Measurements from ENCODE around the gene SLC2A11.

The SLC2A11 gene

GRCh38 chr22:23818541-23818940 is 39.1 kb upstream of the SLC2A11 start:
- Mint-ChIP-seq H3K36me3 (ENCODE audit: low read depth) (peaks cover 88% of the 10 kb centered on the region), H3K27me3 (ENCODE audit: low read depth, poor library complexity) (no peaks in the 10 kb centered on the region)

GRCh38 chr22:23820748-23821211 is 36.9 kb upstream of the SLC2A11 start:
- no peak for DNase-seq
- peak overlapping the region; percentile 87 for H3K27ac Mint-ChIP-seq
- H3K36me3 Mint-ChIP-seq (ENCODE audit: low read depth): peaks cover 85% of the 10 kb centered on the region
- peaks cover 11% of the 10 kb centered on the region for H3K4me1 Mint-ChIP-seq
- no peak overlapping the region for H3K4me3 Mint-ChIP-seq
- TF ChIP-seq, protein P1, sequence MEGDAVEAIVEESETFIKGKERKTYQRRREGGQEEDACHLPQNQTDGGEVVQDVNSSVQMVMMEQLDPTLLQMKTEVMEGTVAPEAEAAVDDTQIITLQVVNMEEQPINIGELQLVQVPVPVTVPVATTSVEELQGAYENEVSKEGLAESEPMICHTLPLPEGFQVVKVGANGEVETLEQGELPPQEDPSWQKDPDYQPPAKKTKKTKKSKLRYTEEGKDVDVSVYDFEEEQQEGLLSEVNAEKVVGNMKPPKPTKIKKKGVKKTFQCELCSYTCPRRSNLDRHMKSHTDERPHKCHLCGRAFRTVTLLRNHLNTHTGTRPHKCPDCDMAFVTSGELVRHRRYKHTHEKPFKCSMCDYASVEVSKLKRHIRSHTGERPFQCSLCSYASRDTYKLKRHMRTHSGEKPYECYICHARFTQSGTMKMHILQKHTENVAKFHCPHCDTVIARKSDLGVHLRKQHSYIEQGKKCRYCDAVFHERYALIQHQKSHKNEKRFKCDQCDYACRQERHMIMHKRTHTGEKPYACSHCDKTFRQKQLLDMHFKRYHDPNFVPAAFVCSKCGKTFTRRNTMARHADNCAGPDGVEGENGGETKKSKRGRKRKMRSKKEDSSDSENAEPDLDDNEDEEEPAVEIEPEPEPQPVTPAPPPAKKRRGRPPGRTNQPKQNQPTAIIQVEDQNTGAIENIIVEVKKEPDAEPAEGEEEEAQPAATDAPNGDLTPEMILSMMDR (IDR thresholded peaks at IDR 0.05): no peak
- no peaks in the 10 kb centered on the region for H3K9me3 Mint-ChIP-seq
- no peaks in the 10 kb centered on the region for H3K27me3 Mint-ChIP-seq (ENCODE audit: low read depth, poor library complexity)

More at GRCh38 chr22:23818541-23818940, 39.1 kb upstream of the SLC2A11 start:
- TF ChIP-seq, protein P1 (IDR thresholded peaks at IDR 0.05): no peak
- Mint-ChIP-seq H3K27ac (no peak overlapping the region), H3K9me3 (no peaks in the 10 kb centered on the region), H3K4me3 (no peak overlapping the region), H3K4me1 (no peaks in the 10 kb centered on the region)
- DNase-seq: no peak

GRCh38 chr22:23822101-23822671 is 35.5 kb upstream of the SLC2A11 start:
- Mint-ChIP-seq H3K9me3 (no peaks in the 10 kb centered on the region), H3K4me3 (no peak overlapping the region), H3K4me1 (peaks cover 25% of the 10 kb centered on the region), H3K27ac (peak overlapping the region; percentile 64), H3K36me3 (ENCODE audit: low read depth) (peaks cover 80% of the 10 kb centered on the region), H3K27me3 (ENCODE audit: low read depth, poor library complexity) (no peaks in the 10 kb centered on the region)
- TF ChIP-seq, protein P1 (IDR thresholded peaks at IDR 0.05): no peak
- DNase-seq: no peak

- Mint-ChIP-seq H3K27me3 (ENCODE audit: low read depth, poor library complexity) (no peaks in the 10 kb centered on the region), H3K4me1 (peaks cover 30% of the 10 kb centered on the region), H3K36me3 (ENCODE audit: low read depth) (peaks cover 76% of the 10 kb centered on the region), H3K27ac (peak overlapping the region; percentile 69), H3K4me3 (no peak overlapping the region), H3K9me3 (no peaks in the 10 kb centered on the region)
- DNase-seq: no peak
- TF ChIP-seq, protein P1 (IDR thresholded peaks at IDR 0.05): no peak
Observed at GRCh38 chr22:23823331-23823791, 34.3 kb upstream of the SLC2A11 start.

GRCh38 chr22:23824476-23825245 is 33.0 kb upstream of the SLC2A11 start:
- H3K27ac Mint-ChIP-seq: peak overlapping the region; percentile 59
- TF ChIP-seq, protein P1 (IDR thresholded peaks at IDR 0.05): no peak
- DNase-seq: no peak

More at GRCh38 chr22:23824476-23825245, 33.0 kb upstream of the SLC2A11 start:
- Mint-ChIP-seq H3K36me3 (ENCODE audit: low read depth) (peaks cover 75% of the 10 kb centered on the region), H3K9me3 (no peaks in the 10 kb centered on the region), H3K4me1 (peaks cover 30% of the 10 kb centered on the region), H3K27me3 (ENCODE audit: low read depth, poor library complexity) (no peaks in the 10 kb centered on the region), H3K4me3 (no peak overlapping the region)

All from nephron progenitor cell (in vitro differentiated cells).